ENCODE measurements around the gene ITFG1.

- no peak for TF ChIP-seq CTCF (IDR thresholded peaks at IDR 0.05)
- TF ChIP-seq POLR2A (IDR thresholded peaks at IDR 0.05), result no peak
Measured at GRCh38 chr16:47370536-47370935, 90.3 kb downstream of the ITFG1 start.

All from heart left ventricle (tissue), 13 donors.